HepG2 (cell line): ENCODE measurements around the gene PHOSPHO2. TPM values are rescaled to one million over a fixed set of nuclear protein-coding genes. Genes with fewer than 3 reads are reported as not detected.

ENCODE experiments used
- ATAC-seq: fragments of 200-7000 bp; cut with Tn5 transposase; 3 replicates; pipeline ENCODE4 v1.9.1; 2020; ENCODE audit warnings: mild to moderate bottlenecking, moderate library complexity
- BruUV-seq: library from RNA; stranded (reverse); fragments of 400-500 nt; replicated peaks from 2 replicates; lab custom pipeline; 2021; lab: Mats Ljungman, UMichigan
- CTCF ChIA-PET: fragments of 300-600 bp; formaldehyde crosslinking; extraction: SDS; loops from one replicate; lab custom pipeline; 2021; ENCODE audit warnings: low total read pairs, inconsistent platforms, low intra/inter-chr PET ratio; lab: Yijun Ruan, JAX
- POLR2A ChIA-PET: fragments of 350-600 bp; sonication (Branson Sonifier 250); formaldehyde crosslinking; loops from one replicate; lab custom pipeline; 2020; ENCODE audit warnings: antibody characterized with exemption, inconsistent platforms; lab: Yijun Ruan, JAX
- DNase-seq: peaks from one replicate; pipeline ENCODE4 v3.0.0-alpha.2; 2015; ENCODE audit warnings: low spot score
- FAIRE-seq: peaks from 3 replicates; lab custom pipeline; 2011; peaks lifted over from hg19 to GRCh38; lab: Jason Lieb, UNC
- H2AFZ ChIP-seq: one replicate; pipeline ENCODE4 v1.6.1; 2011; ENCODE audit warnings: low read length, inconsistent platforms
- H3K27ac ChIP-seq: fragments of 300-600 bp; 3 replicates; pipeline ENCODE4 v1.8.0; 2011; ENCODE audit warnings: mixed run types, mild to moderate bottlenecking, mixed read lengths, low read length, inconsistent platforms; ENCODE audit not compliant: insufficient read depth; ENCODE audit errors: extremely low read length
- H3K27me3 ChIP-seq, 2 experiments: fragments of 200-600 bp in 1 of 2; 2 replicates in 1 of 2; 3 replicates in 1 of 2; pipeline versions ENCODE4 v1.6.0 to v1.8.0; 2011; ENCODE audit warnings: low read length in 2 of 2, mild to moderate bottlenecking in 2 of 2, moderate library complexity in 2 of 2, inconsistent platforms in 1 of 2; ENCODE audit not compliant: insufficient read depth in 2 of 2, control insufficient read depth in 1 of 2
- H3K36me3 ChIP-seq, 2 experiments: fragments of 200-600 bp in 1 of 2; replicated peaks in 1 of 2; 2 replicates in 1 of 2; 3 replicates in 1 of 2; pipeline versions ENCODE4 v1.5.1 to v1.8.0; 2011; ENCODE audit warnings: low read length in 2 of 2, inconsistent platforms in 1 of 2; ENCODE audit not compliant: insufficient read depth in 2 of 2, control insufficient read depth in 1 of 2
- H3K4me1 ChIP-seq: 2 replicates; pipeline ENCODE4 v1.5.1; 2012; ENCODE audit warnings: low read length, inconsistent platforms; ENCODE audit not compliant: insufficient read depth
- H3K4me2 ChIP-seq: 2 replicates; pipeline ENCODE4 v1.6.0; 2011; ENCODE audit warnings: low read depth, low read length, inconsistent platforms
- H3K4me3 ChIP-seq, 3 experiments: fragments of 200-600 bp in 1 of 3; sonication (generic), shearing (Covaris generic) in 1 of 3; replicated peaks in 1 of 3; 2 replicates each; pipeline ENCODE4 v1.5.1; 2011 to 2016; ENCODE audit warnings: low read length in 3 of 3, inconsistent platforms in 2 of 3, low read depth in 2 of 3, mild to moderate bottlenecking in 2 of 3, control low read depth in 1 of 3, mixed read lengths in 1 of 3; ENCODE audit not compliant: insufficient read depth in 1 of 3
- H3K79me2 ChIP-seq: one replicate; pipeline ENCODE4 v1.6.1; 2011; ENCODE audit warnings: low read length, inconsistent platforms; ENCODE audit not compliant: insufficient read depth
- H3K9ac ChIP-seq: 2 replicates; pipeline ENCODE4 v1.6.0; 2011; ENCODE audit warnings: mild to moderate bottlenecking, low read depth, low read length, inconsistent platforms; ENCODE audit not compliant: insufficient read depth
- H3K9me3 ChIP-seq: 2 replicates; pipeline ENCODE4 v1.5.1; 2012; ENCODE audit warnings: mild to moderate bottlenecking, low read length
- H4K20me1 ChIP-seq: 2 replicates; pipeline ENCODE4 v1.6.0; 2011; ENCODE audit warnings: inconsistent platforms, mild to moderate bottlenecking, low read length, moderate library complexity; ENCODE audit not compliant: insufficient read depth
- CBX5 ChIP-seq: sonication (generic); formaldehyde crosslinking; IDR thresholded peaks from 2 replicates; pipeline ENCODE4 v1.4.0; 2020; ENCODE audit warnings: missing genetic modification reagents, borderline replicate concordance
- EED ChIP-seq: sonication (generic); formaldehyde crosslinking; IDR thresholded peaks from 2 replicates; pipeline ENCODE4 v1.5.0; 2020; ENCODE audit warnings: mild to moderate bottlenecking, missing genetic modification reagents
- HOXA3 ChIP-seq: sonication (generic); formaldehyde crosslinking; IDR thresholded peaks from 2 replicates; pipeline ENCODE4 v1.5.0; 2020; ENCODE audit warnings: missing genetic modification reagents
- KLF13 ChIP-seq: sonication (generic); formaldehyde crosslinking; IDR thresholded peaks from 2 replicates; pipeline ENCODE4 v1.4.0; 2020; ENCODE audit warnings: mild to moderate bottlenecking, missing genetic modification reagents
- RAD21 ChIP-seq: fragments of 450-650 bp; formaldehyde crosslinking; IDR thresholded peaks from 2 replicates; pipeline ENCODE4 v1.5.0; 2020; ENCODE audit warnings: mild to moderate bottlenecking
- SIN3B ChIP-seq: fragments of 150-350 bp; IDR thresholded peaks from 2 replicates; pipeline ENCODE4 v1.6.1; 2014; ENCODE audit warnings: low read length
- THYN1 ChIP-seq: sonication (generic); formaldehyde crosslinking; IDR thresholded peaks from 2 replicates; pipeline ENCODE4 v1.8.1; 2023; ENCODE audit warnings: low read depth, mild to moderate bottlenecking, moderate library complexity, missing genetic modification reagents, borderline replicate concordance
- ZIK1 ChIP-seq: sonication (generic); formaldehyde crosslinking; IDR thresholded peaks from 2 replicates; pipeline ENCODE4 v1.5.0; 2020; ENCODE audit warnings: mild to moderate bottlenecking, low read depth, missing genetic modification reagents, borderline replicate concordance
- ZNF362 ChIP-seq: sonication (generic); formaldehyde crosslinking; IDR thresholded peaks from 2 replicates; pipeline ENCODE4 v1.4.0; 2020; ENCODE audit warnings: missing genetic modification reagents, mild to moderate bottlenecking, borderline replicate concordance
- ZNF780A ChIP-seq: sonication (generic); formaldehyde crosslinking; IDR thresholded peaks from 2 replicates; pipeline ENCODE4 v1.8.0; 2022; ENCODE audit warnings: mild to moderate bottlenecking, missing genetic modification reagents, moderate library complexity
- ZNF781 ChIP-seq: sonication (generic); formaldehyde crosslinking; IDR thresholded peaks from 2 replicates; pipeline ENCODE4 v1.5.1; 2020; ENCODE audit warnings: borderline replicate concordance, mild to moderate bottlenecking, missing genetic modification reagents; ENCODE audit errors: not compliant biosample characterization
- WGBS: methylation state at CpG from one replicate; pipeline ENCODE4 v1.1.6; 2017; ENCODE audit warnings: low lambda C conversion rate; 5-methylcytosine and 5-hydroxymethylcytosine counted together
- in situ Hi-C: cut with HindIII; loops from 2 replicates; pipeline ENCODE4 v1.10.0; 2017; ENCODE audit warnings: low pct_unique_long_range_greater_than_20kb; ENCODE audit not compliant: extremely low pct_ligation_motif_present
- intact Hi-C: fragments of 100-400 bp; cut with micrococcal nuclease; formaldehyde crosslinking; loops from one replicate; pipeline ENCODE4 v1.10.0; 2022; ENCODE audit not compliant: unreplicated experiment
- polyA plus RNA-seq, 8 experiments: library from polyadenylated mRNA; depleted of rRNA in 3 of 8; stranded (reverse) in 7 of 8; unstranded in 1 of 8; fragments of >200 nt; fragmentation: Illumina TruSeq in 4 of 8; extraction: Trizol in 4 of 8; gene quantifications; 2 replicates each; pipeline versions ENCODE4 v1.2.1 to v1.2.3, GENCODE V29; 2011 to 2016; ENCODE audit warnings: low read depth in 4 of 8, missing spikeins in 1 of 8, mixed read lengths in 1 of 8; ENCODE audit not compliant: insufficient read depth in 1 of 8
- total RNA-seq, 5 experiments: library from RNA; depleted of rRNA; stranded (reverse); fragments of >200 nt; fragmentation: Illumina TruSeq; extraction: Trizol; gene quantifications; 2 replicates each; pipeline ENCODE4 v1.2.3, GENCODE V29; 2016; ENCODE audit warnings: low read depth in 1 of 5
- TF ChIP-seq, protein P1 (sequence below): sonication (generic); formaldehyde crosslinking; IDR thresholded peaks from 2 replicates; pipeline ENCODE4 v1.4.0; 2020; ENCODE audit warnings: mild to moderate bottlenecking, missing genetic modification reagents
- TF ChIP-seq, protein P2 (sequence below): sonication (generic); formaldehyde crosslinking; IDR thresholded peaks from 2 replicates; pipeline ENCODE4 v1.8.1; 2023; ENCODE audit warnings: mild to moderate bottlenecking, moderate library complexity, missing genetic modification reagents
- TF ChIP-seq, protein P3 (sequence below): sonication (generic); formaldehyde crosslinking; IDR thresholded peaks from 2 replicates; pipeline ENCODE4 v1.8.0; 2022; ENCODE audit warnings: missing genetic modification reagents, mild to moderate bottlenecking, moderate library complexity, borderline replicate concordance

PHOSPHO2 gene
- total and polyA plus RNA-seq, 2 of the 13 experiments (the other 11 are each of a cell fraction or from before 2014, with no cell fraction given): 6.1 to 11.4 TPM

- FAIRE-seq (no peak), ATAC-seq (no peak), DNase-seq (peak; percentile 45)
- H3K79me2 ChIP-seq: no peaks in the 10 kb centered on the region
- BruUV-seq: no TSS peak
- no peaks in the 10 kb centered on the region for H3K9me3 ChIP-seq
- CTCF ChIA-PET: no interaction called here
- H3K9ac ChIP-seq: no peak overlapping the region
- H2AFZ ChIP-seq: no peak overlapping the region
- H3K36me3 ChIP-seq: 0 out of 5 replicates have a peak, but pooled peaks cover 0 to 8% of the 10 kb centered on the region in 2 experiments
- H3K4me3 ChIP-seq: no peak overlapping the region
- POLR2A ChIA-PET: interaction anchor here (1.4 kb wide), 1 partner anchor 18 kb away, joined by 3 read pairs; the partner anchor contains the start of genes CFAP210 and PHOSPHO2
- no peak overlapping the region for H3K4me2 ChIP-seq
- 95% methylated on average over 6 of the region's 7 CpGs for WGBS
- H4K20me1 ChIP-seq: no peaks in the 10 kb centered on the region
- H3K27ac ChIP-seq: no peak overlapping the region
- H3K27me3 ChIP-seq: no peaks in the 10 kb centered on the region
- peaks cover 51% of the 10 kb centered on the region for H3K4me1 ChIP-seq
- in situ Hi-C loops: no loop called here
- intact Hi-C loops: no loop called here
- no peak for TF ChIP-seq KLF13 (CRISPR knock-in tag)
- TF ChIP-seq, protein P1, sequence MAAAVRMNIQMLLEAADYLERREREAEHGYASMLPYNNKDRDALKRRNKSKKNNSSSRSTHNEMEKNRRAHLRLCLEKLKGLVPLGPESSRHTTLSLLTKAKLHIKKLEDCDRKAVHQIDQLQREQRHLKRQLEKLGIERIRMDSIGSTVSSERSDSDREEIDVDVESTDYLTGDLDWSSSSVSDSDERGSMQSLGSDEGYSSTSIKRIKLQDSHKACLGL (CRISPR knock-in tag): no peak
- TF ChIP-seq SIN3B: no peak
- no peak for TF ChIP-seq THYN1 (CRISPR knock-in tag)
- TF ChIP-seq, protein P2, sequence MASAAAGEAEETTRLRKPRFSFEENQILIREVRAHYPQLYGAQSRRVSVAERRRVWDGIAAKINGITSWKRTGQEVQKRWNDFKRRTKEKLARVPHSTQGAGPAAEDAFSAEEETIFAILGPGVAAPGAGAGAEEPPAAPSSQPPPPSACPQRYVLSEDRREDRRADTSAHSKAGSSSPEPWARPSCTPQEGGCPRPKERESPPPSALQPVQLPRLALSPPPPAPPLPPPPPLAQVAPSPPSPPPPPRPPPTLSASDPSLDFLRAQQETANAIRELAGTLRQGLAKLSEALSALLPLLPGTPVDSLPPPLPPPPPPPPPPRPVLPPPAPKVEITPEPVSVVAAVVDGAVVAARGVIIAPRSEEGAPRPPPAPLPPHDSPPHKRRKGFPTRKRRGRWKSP: no peak
- TF ChIP-seq CBX5: no peak
- 0 out of 2 replicates have a peak, but pooled peaks have one; percentile 0 for TF ChIP-seq HOXA3
- TF ChIP-seq ZIK1 (CRISPR knock-in tag): no peak
- no peak for TF ChIP-seq ZNF781 (CRISPR knock-in tag)
- no peak for TF ChIP-seq RAD21 (CRISPR knock-in tag)
- TF ChIP-seq ZNF362 (CRISPR knock-in tag): no peak
- no peak for TF ChIP-seq EED (CRISPR knock-in tag)
- TF ChIP-seq, protein P3, sequence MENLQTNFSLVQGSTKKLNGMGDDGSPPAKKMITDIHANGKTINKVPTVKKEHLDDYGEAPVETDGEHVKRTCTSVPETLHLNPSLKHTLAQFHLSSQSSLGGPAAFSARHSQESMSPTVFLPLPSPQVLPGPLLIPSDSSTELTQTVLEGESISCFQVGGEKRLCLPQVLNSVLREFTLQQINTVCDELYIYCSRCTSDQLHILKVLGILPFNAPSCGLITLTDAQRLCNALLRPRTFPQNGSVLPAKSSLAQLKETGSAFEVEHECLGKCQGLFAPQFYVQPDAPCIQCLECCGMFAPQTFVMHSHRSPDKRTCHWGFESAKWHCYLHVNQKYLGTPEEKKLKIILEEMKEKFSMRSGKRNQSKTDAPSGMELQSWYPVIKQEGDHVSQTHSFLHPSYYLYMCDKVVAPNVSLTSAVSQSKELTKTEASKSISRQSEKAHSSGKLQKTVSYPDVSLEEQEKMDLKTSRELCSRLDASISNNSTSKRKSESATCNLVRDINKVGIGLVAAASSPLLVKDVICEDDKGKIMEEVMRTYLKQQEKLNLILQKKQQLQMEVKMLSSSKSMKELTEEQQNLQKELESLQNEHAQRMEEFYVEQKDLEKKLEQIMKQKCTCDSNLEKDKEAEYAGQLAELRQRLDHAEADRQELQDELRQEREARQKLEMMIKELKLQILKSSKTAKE: no peak
- no peak for TF ChIP-seq ZNF780A (CRISPR knock-in tag)
These were observed 17.7 kb downstream of the PHOSPHO2 start for GRCh38 chr2:169711751-169712509.
